Measurements from ENCODE around the gene KANK3.

DNA sequence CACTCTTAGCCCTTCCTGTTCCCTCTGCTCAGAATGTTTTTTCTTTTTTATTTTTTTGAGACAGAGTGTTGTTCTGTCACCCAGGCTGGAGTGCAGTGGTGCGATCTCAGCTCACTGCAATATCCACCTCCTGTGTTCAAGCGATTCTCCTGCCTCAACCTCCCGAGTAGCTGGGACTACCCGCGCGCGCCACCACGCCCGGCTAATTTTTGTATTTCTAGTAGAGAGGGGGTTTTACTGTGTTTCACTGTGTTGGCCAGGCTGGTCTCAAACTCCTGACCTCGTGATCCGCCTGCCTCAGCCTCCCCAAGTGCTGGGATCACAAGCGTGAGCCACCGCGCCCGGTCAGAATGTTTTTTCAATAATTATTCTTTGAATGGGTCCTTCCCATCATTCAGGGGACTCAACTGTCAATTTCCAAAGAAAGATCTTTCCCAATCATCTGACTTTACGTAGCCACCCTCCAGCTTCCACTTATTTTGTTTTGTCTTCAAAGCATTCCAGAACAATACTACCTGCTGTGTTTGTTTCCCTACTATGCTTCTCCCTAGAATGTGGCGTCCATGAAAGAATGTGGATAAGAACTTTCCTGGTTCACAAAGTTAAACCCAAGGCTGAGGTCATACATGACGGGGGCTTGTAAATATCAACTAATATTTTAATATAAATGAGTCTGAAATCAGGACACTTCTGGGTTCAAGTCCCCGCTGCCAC lies 23.1 kb downstream of the KANK3 start:
- TF ChIP-seq, protein P1, sequence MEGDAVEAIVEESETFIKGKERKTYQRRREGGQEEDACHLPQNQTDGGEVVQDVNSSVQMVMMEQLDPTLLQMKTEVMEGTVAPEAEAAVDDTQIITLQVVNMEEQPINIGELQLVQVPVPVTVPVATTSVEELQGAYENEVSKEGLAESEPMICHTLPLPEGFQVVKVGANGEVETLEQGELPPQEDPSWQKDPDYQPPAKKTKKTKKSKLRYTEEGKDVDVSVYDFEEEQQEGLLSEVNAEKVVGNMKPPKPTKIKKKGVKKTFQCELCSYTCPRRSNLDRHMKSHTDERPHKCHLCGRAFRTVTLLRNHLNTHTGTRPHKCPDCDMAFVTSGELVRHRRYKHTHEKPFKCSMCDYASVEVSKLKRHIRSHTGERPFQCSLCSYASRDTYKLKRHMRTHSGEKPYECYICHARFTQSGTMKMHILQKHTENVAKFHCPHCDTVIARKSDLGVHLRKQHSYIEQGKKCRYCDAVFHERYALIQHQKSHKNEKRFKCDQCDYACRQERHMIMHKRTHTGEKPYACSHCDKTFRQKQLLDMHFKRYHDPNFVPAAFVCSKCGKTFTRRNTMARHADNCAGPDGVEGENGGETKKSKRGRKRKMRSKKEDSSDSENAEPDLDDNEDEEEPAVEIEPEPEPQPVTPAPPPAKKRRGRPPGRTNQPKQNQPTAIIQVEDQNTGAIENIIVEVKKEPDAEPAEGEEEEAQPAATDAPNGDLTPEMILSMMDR (IDR thresholded peaks at IDR 0.05 in 4 of 5, conservative IDR thresholded peaks at IDR 0.05 in 1 of 5) = no peak
- no peak for TF ChIP-seq POLR2A (IDR thresholded peaks at IDR 0.05)
